ENCODE measurements around the gene SYCP2L.

- TF ChIP-seq CTCF (IDR thresholded peaks at IDR 0.05) (no peak), POLR2A (IDR thresholded peaks at IDR 0.05) (no peak)
These were observed 6.5 kb upstream of the SYCP2L start for GRCh38 chr6:10880366-10880765.
